T-cell (primary cell): ENCODE data around the gene SDK1. TPM values are rescaled to one million over a fixed set of nuclear protein-coding genes. Genes with fewer than 3 reads are reported as not detected.

Experiments used
- ATAC-seq, 4 experiments: fragments of 200-7000 bp in 3 of 4; fragments of 150-1000 bp in 1 of 4; cut with Tn5 transposase; replicated peaks in 1 of 4; 1 replicate in 3 of 4; 2 replicates in 1 of 4; pipeline ENCODE4 v1.10.0; 2021; ENCODE audit warnings: moderate library complexity in 3 of 4, mild to moderate bottlenecking in 2 of 4, moderate number of reproducible peaks in 1 of 4
- CTCF ChIA-PET, 2 donors: fragments of 300-600 bp; sonication (Branson Sonifier 250); formaldehyde crosslinking; loops; one replicate each; lab custom pipeline; 2022; ENCODE audit warnings: antibody characterized with exemption in 2 of 2; lab: Charles Lee
- POLR2A ChIA-PET, 2 donors: fragments of 300-600 bp; sonication (Branson Sonifier 250); formaldehyde crosslinking; loops; one replicate each; lab custom pipeline; 2022; ENCODE audit warnings: antibody characterized with exemption in 2 of 2; lab: Charles Lee
- DNase-seq, 35 experiments: peaks; one replicate each; pipeline versions ENCODE4 v3.0.0 to v3.0.0-alpha.2; 2013 to 2023
- H3K27ac ChIP-seq: one replicate; pipeline ENCODE4 v1.5.1; 2013; ENCODE audit warnings: low read length
- H3K27me3 ChIP-seq, 2 experiments: replicated peaks in 1 of 2; 1 replicate in 1 of 2; 2 replicates in 1 of 2; pipeline versions ENCODE4 v1.6.1 to v1.7.0; 2013; ENCODE audit warnings: low read length in 1 of 2, mixed read lengths in 1 of 2; ENCODE audit not compliant: control insufficient read depth in 2 of 2, insufficient read depth in 2 of 2; ENCODE audit errors: extremely low read depth in 1 of 2
- H3K36me3 ChIP-seq, 2 donors: 1 replicate in 1 of 2; 2 replicates in 1 of 2; pipeline versions ENCODE4 v1.6.1 to v1.7.0; 2013; ENCODE audit warnings: low read length in 1 of 2; ENCODE audit not compliant: control insufficient read depth in 2 of 2, insufficient read depth in 1 of 2; ENCODE audit errors: extremely low read depth in 1 of 2
- H3K4me1 ChIP-seq, 2 experiments: 1 replicate in 1 of 2; 2 replicates in 1 of 2; pipeline versions ENCODE4 v1.6.1 to v1.7.0; 2013; ENCODE audit warnings: low read length in 2 of 2, mixed read lengths in 1 of 2; ENCODE audit not compliant: insufficient read depth in 2 of 2, control insufficient read depth in 1 of 2; ENCODE audit errors: extremely low read depth in 1 of 2
- H3K4me3 ChIP-seq, 2 donors: 1 replicate in 1 of 2; 2 replicates in 1 of 2; pipeline versions ENCODE4 v1.5.1 to v1.7.0; 2013; ENCODE audit warnings: mild to moderate bottlenecking in 2 of 2, low read length in 1 of 2, moderate library complexity in 1 of 2; ENCODE audit not compliant: control insufficient read depth in 1 of 2; ENCODE audit errors: extremely low read depth in 1 of 2
- H3K9me3 ChIP-seq: 2 replicates; pipeline ENCODE4 v1.7.0; 2013
- H3K27ac Mint-ChIP-seq, 2 donors: one replicate each; pipeline ENCODE4 v1.8.0; 2020 to 2021; ENCODE audit warnings: mild to moderate bottlenecking in 2 of 2, mixed read lengths in 2 of 2
- H3K27me3 Mint-ChIP-seq, 2 donors: one replicate each; pipeline ENCODE4 v1.8.0; 2021 to 2022; ENCODE audit warnings: mixed read lengths in 2 of 2
- H3K36me3 Mint-ChIP-seq: one replicate; pipeline ENCODE4 v1.8.0; 2021; ENCODE audit warnings: mixed read lengths
- H3K4me1 Mint-ChIP-seq, 3 donors: one replicate each; pipeline ENCODE4 v1.8.0; 2020 to 2022; ENCODE audit warnings: mixed read lengths in 3 of 3, mild to moderate bottlenecking in 1 of 3
- H3K4me3 Mint-ChIP-seq, 3 donors: one replicate each; pipeline ENCODE4 v1.8.0; 2020 to 2022; ENCODE audit warnings: mild to moderate bottlenecking in 3 of 3, mixed read lengths in 3 of 3, moderate library complexity in 3 of 3
- H3K9me3 Mint-ChIP-seq, 3 donors: one replicate each; pipeline ENCODE4 v1.8.0; 2020 to 2022; ENCODE audit warnings: mixed read lengths in 3 of 3
- WGBS: methylation state at CpG from one replicate; pipeline ENCODE4 v1.1.5; 2013; ENCODE audit warnings: missing lambda C conversion rate; ENCODE audit not compliant: insufficient coverage; 5-methylcytosine and 5-hydroxymethylcytosine counted together
- total RNA-seq, 35 experiments: library from RNA in 6 of 35; stranded (reverse) in 6 of 35; fragments of 120-200 nt in 1 of 35; gene quantifications; one replicate each; pipeline versions ENCODE4 v1.2.1 to v1.2.4 and lab custom pipeline; 2013 to 2026

Gene SDK1
- total RNA-seq, 5 donors from 2014 or later (not counting 1 experiment from before 2014, with no cell fraction given) = 0.47 to 1.7 (median 0.63) TPM

DNA sequence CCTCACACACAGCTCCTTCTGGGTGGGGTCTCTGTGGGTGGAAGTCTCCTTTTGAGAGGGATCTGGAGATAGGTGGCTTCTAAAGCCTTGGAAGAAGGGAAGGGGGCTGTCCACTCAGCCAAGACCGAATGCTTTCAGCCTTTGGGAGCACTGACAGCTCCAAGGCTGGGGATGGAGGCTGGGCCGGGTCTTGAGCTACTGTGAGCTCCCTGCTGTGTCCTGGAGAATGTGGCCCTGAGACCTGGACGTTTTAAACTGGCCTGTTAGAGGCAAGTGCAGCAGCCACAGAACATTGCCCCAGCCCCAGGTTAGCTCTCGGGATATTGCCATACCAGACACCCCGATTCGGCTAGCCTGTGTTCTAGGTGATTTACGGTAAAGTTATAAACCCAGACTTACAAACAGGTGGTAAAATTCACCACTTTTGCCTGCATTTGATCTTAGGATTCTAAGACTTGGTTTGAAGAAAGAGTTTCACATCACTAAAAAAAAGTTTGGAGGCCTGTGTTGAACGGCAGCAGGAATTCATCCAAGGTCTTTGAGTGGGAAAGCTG is 832.5 kb downstream of the SDK1 start:
- WGBS = 74% methylated on average over 7 of the region's 8 CpGs
- ATAC-seq = no peak
- Histone ChIP-seq H3K36me3 (no peaks in the 10 kb centered on the region), H3K27ac (no peak overlapping the region), H3K4me1 (no peaks in the 10 kb centered on the region), H3K4me3 (no peak overlapping the region), H3K9me3 (no peaks in the 10 kb centered on the region), H3K27me3 (peaks cover 0 to 4% of the 10 kb centered on the region in 2 experiments)
- H3K4me1 Mint-ChIP-seq = no peaks in the 10 kb centered on the region
- no peaks in the 10 kb centered on the region for H3K9me3 Mint-ChIP-seq
- H3K36me3 Mint-ChIP-seq = no peaks in the 10 kb centered on the region
- ChIA-PET POLR2A (no interaction called here), CTCF (no interaction called here)
- no peak overlapping the region for H3K27ac Mint-ChIP-seq
- H3K4me3 Mint-ChIP-seq = no peak overlapping the region
- DNase-seq = no peak
- no peaks in the 10 kb centered on the region for H3K27me3 Mint-ChIP-seq

DNA sequence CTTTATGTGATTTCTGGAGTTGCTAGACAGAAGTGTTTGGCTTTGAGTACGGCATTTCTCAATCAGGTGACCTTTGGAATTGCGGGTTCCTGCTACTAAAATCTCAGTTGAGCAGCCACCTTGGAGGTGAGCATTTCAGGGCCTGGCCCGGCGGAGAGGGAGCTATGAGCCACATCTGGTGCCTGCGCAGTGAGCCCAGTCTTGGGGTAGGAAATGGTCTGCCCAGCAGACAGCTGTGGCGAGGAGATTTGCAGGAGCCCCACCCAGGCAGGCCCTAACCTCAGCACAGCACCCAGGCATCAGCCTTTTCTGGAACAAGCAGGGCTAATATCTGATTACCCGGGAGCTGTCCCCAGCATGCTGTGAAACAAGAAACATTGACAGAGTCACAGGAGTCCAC is 833.2 kb downstream of the SDK1 start:
- H3K9me3 Mint-ChIP-seq = no peaks in the 10 kb centered on the region
- 78% methylated on average over 7 of the region's 7 CpGs for WGBS
- ChIA-PET CTCF (no interaction called here), POLR2A (no interaction called here)
- no peaks in the 10 kb centered on the region for H3K4me1 Mint-ChIP-seq
- ATAC-seq = no peak
- no peak for DNase-seq
- Histone ChIP-seq H3K9me3 (no peaks in the 10 kb centered on the region), H3K4me1 (no peaks in the 10 kb centered on the region), H3K27ac (no peak overlapping the region), H3K4me3 (no peak overlapping the region), H3K36me3 (no peaks in the 10 kb centered on the region), H3K27me3 (peaks cover 0 to 4% of the 10 kb centered on the region in 2 experiments)
- no peak overlapping the region for H3K27ac Mint-ChIP-seq
- H3K36me3 Mint-ChIP-seq = no peaks in the 10 kb centered on the region
- no peaks in the 10 kb centered on the region for H3K27me3 Mint-ChIP-seq
- H3K4me3 Mint-ChIP-seq = no peak overlapping the region

DNA sequence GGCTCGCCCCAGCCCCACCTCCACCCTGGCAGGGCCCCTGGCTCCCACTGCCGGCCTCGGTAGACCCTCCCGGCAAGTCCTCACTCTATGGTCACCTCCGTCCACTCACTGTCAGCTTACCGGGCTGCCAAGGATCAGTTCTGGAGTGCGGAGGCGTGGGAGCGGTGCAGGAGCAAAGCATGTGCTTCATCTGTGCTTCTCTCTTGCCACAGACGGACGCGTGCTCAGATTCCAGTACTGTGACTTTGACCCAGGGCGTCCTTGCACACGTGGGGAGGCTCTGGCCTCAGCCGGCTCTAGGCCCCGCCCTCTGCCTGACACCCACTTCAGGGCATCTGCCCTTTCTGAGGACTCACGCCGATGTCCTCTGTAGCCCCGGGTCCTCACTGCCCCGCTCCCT is 833.6 kb downstream of the SDK1 start:
- no peak for ATAC-seq
- Histone ChIP-seq H3K27me3 (peaks cover 0 to 4% of the 10 kb centered on the region in 2 experiments), H3K36me3 (no peaks in the 10 kb centered on the region), H3K4me3 (no peak overlapping the region), H3K27ac (no peak overlapping the region), H3K4me1 (no peaks in the 10 kb centered on the region), H3K9me3 (no peaks in the 10 kb centered on the region)
- ChIA-PET POLR2A (no interaction called here), CTCF (no interaction called here)
- Mint-ChIP-seq H3K27me3 (no peaks in the 10 kb centered on the region), H3K9me3 (no peaks in the 10 kb centered on the region), H3K4me1 (no peaks in the 10 kb centered on the region), H3K27ac (no peak overlapping the region), H3K4me3 (no peak overlapping the region), H3K36me3 (no peaks in the 10 kb centered on the region)
- DNase-seq = no peak
- 93% methylated on average over 17 of the region's 20 CpGs for WGBS

DNA sequence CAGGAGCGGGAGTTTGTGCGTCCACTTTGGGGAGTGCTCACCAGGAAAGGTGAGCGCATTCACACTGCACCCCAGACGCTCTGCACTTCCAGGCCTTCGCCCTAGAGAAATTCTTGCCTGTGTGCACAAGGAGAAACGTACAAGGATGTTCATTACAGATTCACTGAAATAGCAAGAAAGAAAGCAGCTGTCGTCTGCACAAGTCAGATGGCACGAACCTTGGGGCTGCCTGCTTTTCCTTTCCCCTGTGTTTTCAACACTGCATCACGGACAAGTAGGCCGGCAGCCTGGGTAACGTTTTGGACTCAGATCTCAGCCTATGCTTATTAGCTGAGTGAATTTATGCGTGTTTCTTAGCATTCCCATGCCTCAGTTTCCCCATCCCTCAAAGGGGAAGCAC is 834.2 kb downstream of the SDK1 start:
- ChIA-PET CTCF (no interaction called here), POLR2A (no interaction called here)
- H3K27ac Mint-ChIP-seq = no peak overlapping the region
- H3K4me3 ChIP-seq = no peak overlapping the region
- ATAC-seq (no peak), DNase-seq (no peak)
- no peaks in the 10 kb centered on the region for H3K36me3 Mint-ChIP-seq
- H3K9me3 Mint-ChIP-seq = no peaks in the 10 kb centered on the region
- H3K9me3 ChIP-seq = no peaks in the 10 kb centered on the region
- WGBS = 87% methylated on average over 8 of the region's 12 CpGs
- no peaks in the 10 kb centered on the region for H3K36me3 ChIP-seq
- no peaks in the 10 kb centered on the region for H3K27me3 Mint-ChIP-seq
- H3K4me1 Mint-ChIP-seq = no peaks in the 10 kb centered on the region
- H3K4me1 ChIP-seq = no peaks in the 10 kb centered on the region
- peaks cover 0 to 4% of the 10 kb centered on the region in 2 experiments for H3K27me3 ChIP-seq
- no peak overlapping the region for H3K27ac ChIP-seq
- no peak overlapping the region for H3K4me3 Mint-ChIP-seq

DNA sequence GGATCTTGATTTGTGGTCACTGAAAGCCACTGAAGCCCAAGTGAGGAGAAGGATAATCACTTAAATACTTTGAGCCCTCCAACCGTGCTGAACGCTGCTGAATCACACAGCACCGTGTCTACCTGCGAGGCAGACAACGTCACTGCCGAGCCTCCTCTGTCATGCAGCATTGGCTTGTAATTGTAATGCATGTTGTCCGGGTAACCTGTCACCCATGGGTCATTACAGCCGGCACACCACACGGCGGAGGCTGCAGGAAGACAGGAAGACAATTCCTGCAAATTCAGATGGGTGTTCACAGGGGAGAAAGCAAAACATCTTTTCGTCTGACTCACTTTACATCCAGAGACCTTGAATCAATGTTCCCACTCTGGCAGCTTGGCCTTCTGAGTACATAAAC is 835.0 kb downstream of the SDK1 start:
- Mint-ChIP-seq H3K4me1 (no peaks in the 10 kb centered on the region), H3K9me3 (no peaks in the 10 kb centered on the region), H3K4me3 (no peak overlapping the region), H3K27me3 (no peaks in the 10 kb centered on the region), H3K27ac (no peak overlapping the region), H3K36me3 (no peaks in the 10 kb centered on the region)
- DNase-seq (no peak), ATAC-seq (no peak)
- ChIA-PET POLR2A (no interaction called here), CTCF (no interaction called here)
- WGBS = 83% methylated on average over 11 of the region's 11 CpGs
- Histone ChIP-seq H3K36me3 (no peaks in the 10 kb centered on the region), H3K4me1 (no peaks in the 10 kb centered on the region), H3K4me3 (no peak overlapping the region), H3K9me3 (no peaks in the 10 kb centered on the region), H3K27me3 (peaks cover 0 to 6% of the 10 kb centered on the region in 2 experiments), H3K27ac (no peak overlapping the region)

DNA sequence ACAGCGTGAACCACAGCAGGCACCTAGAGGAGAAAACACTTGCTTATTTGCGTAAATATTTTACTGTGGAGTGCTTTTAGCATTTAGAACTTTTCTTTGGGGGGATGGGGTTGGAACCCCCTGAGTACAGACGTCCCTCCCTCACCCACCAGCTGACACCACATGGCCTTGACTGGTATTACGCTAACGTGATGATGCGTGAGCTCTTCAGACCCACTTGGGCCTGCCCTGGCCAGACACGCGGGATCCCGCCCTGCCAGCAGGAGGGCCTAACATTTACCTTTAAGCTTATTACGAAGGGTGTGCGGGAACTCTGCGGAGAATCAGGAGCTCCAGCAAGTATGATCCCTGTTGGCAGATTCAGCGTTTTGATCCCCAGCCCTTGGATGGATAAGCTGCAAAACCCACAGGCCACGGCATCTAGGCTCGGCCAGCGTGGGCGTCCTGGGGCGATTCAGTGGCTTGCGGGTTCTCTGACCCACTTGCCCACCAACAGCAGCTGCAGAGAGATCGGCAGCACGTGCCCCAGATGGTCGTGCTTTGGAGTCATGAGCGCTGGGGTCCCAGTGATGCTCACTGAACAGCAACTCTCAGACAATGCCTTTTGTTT is 835.6 kb downstream of the SDK1 start:
- Mint-ChIP-seq H3K9me3 (no peaks in the 10 kb centered on the region), H3K27me3 (no peaks in the 10 kb centered on the region), H3K36me3 (no peaks in the 10 kb centered on the region), H3K4me1 (no peaks in the 10 kb centered on the region), H3K4me3 (no peak overlapping the region), H3K27ac (no peak overlapping the region)
- DNase-seq (no peak), ATAC-seq (no peak)
- Histone ChIP-seq H3K4me1 (no peaks in the 10 kb centered on the region), H3K27ac (no peak overlapping the region), H3K27me3 (peaks cover 0 to 6% of the 10 kb centered on the region in 2 experiments), H3K4me3 (no peak overlapping the region), H3K9me3 (no peaks in the 10 kb centered on the region), H3K36me3 (no peaks in the 10 kb centered on the region)
- 91% methylated on average over 18 of the region's 23 CpGs for WGBS
- ChIA-PET POLR2A (no interaction called here), CTCF (no interaction called here)
